ENCODE data around the gene PFAS. TPM values are rescaled to one million over a fixed set of nuclear protein-coding genes. Genes with fewer than 3 reads are reported as not detected.

Gene PFAS
- total and polyA plus RNA-seq, 2 of the 8 experiments (the other 6 are each of a cell fraction or from before 2014, with no cell fraction given) = 88.4 to 248 TPM

- TF ChIP-seq SUZ12 (IDR thresholded peaks at IDR 0.05; ENCODE audit: low read length) = no peak
- TF ChIP-seq CBX8 (IDR thresholded peaks at IDR 0.05; ENCODE audit: borderline replicate concordance, low read depth, low read length) = no peak
- no peak for TF ChIP-seq JUND (IDR thresholded peaks at IDR 0.05; ENCODE audit: low read length)
- no peak for TF ChIP-seq JUN (IDR thresholded peaks at IDR 0.05; ENCODE audit: low read depth, low read length)
These were observed 11.2 kb upstream of the PFAS start (continued) for GRCh38 chr17:8237886-8238285.
